GM23338 (cell line): ENCODE results near the gene RFFL. TPM values are rescaled to one million over a fixed set of nuclear protein-coding genes. Genes with fewer than 3 reads are reported as not detected.

Experiments used
- ATAC-seq: fragments of 200-7000 bp; cut with Tn5 transposase; 3 replicates; pipeline ENCODE4 v1.9.1; 2020
- DNase-seq: peaks from one replicate; pipeline ENCODE4 v3.0.0-alpha.2; 2015; ENCODE audit warnings: low spot score
- H2AFZ ChIP-seq: fragments of 200-600 bp; sonication (generic); 2 replicates; pipeline ENCODE4 v1.8.0; 2016; ENCODE audit warnings: antibody characterized with exemption, mild to moderate bottlenecking, moderate library complexity
- H3F3A ChIP-seq: fragments of 200-600 bp; sonication (generic); replicated peaks from 2 replicates; pipeline ENCODE4 v1.8.0; 2017; ENCODE audit warnings: antibody characterized with exemption, mixed run types, low read depth
- H3K27ac ChIP-seq: fragments of 200-600 bp; sonication (generic); 2 replicates; pipeline ENCODE4 v1.6.1; 2016; ENCODE audit warnings: low read depth
- H3K27me3 ChIP-seq: fragments of 200-600 bp; sonication (generic); 2 replicates; pipeline ENCODE4 v1.8.0; 2016; ENCODE audit warnings: mild to moderate bottlenecking, mixed run types, moderate library complexity; ENCODE audit not compliant: insufficient read depth
- H3K36me3 ChIP-seq: fragments of 200-600 bp; sonication (generic); 2 replicates; pipeline ENCODE4 v1.8.0; 2016; ENCODE audit warnings: mild to moderate bottlenecking; ENCODE audit not compliant: insufficient read depth
- H3K4me1 ChIP-seq: fragments of 200-600 bp; sonication (generic); 2 replicates; pipeline ENCODE4 v1.8.0; 2016; ENCODE audit warnings: mild to moderate bottlenecking, moderate library complexity; ENCODE audit not compliant: insufficient read depth
- H3K4me2 ChIP-seq: fragments of 200-600 bp; sonication (generic); 2 replicates; pipeline ENCODE4 v1.7.1; 2017; ENCODE audit warnings: mixed run types
- H3K4me3 ChIP-seq: fragments of 200-600 bp; sonication (generic); 2 replicates; pipeline ENCODE4 v1.6.1; 2016; ENCODE audit warnings: mixed run types
- H3K79me2 ChIP-seq: fragments of 200-600 bp; sonication (generic); replicated peaks from 2 replicates; pipeline ENCODE4 v1.8.0; 2017; ENCODE audit warnings: mild to moderate bottlenecking; ENCODE audit not compliant: insufficient read depth
- H3K9me2 ChIP-seq: fragments of 200-600 bp; sonication (generic); 2 replicates; pipeline ENCODE4 v1.8.0; 2017; ENCODE audit not compliant: insufficient read depth
- H4K20me1 ChIP-seq: fragments of 200-600 bp; sonication (generic); replicated peaks from 2 replicates; pipeline ENCODE4 v1.8.0; 2017; ENCODE audit warnings: mild to moderate bottlenecking; ENCODE audit not compliant: insufficient read depth
- H3K27ac Mint-ChIP-seq: 2 replicates; pipeline ENCODE4 v1.8.0; 2020; ENCODE audit warnings: inconsistent platforms, mild to moderate bottlenecking, moderate library complexity, mixed read lengths
- H3K27me3 Mint-ChIP-seq: 3 replicates; pipeline ENCODE4 v1.8.0; 2022; ENCODE audit warnings: low read depth, mild to moderate bottlenecking, moderate library complexity, mixed read lengths, inconsistent platforms; ENCODE audit not compliant: insufficient read depth, poor library complexity
- H3K36me3 Mint-ChIP-seq: 3 replicates; pipeline ENCODE4 v1.8.0; 2021; ENCODE audit warnings: low read depth, mild to moderate bottlenecking, inconsistent platforms, moderate library complexity, mixed read lengths
- H3K4me1 Mint-ChIP-seq: 3 replicates; pipeline ENCODE4 v1.8.0; 2020; ENCODE audit warnings: mild to moderate bottlenecking, inconsistent platforms, mixed read lengths
- H3K4me3 Mint-ChIP-seq: 3 replicates; pipeline ENCODE4 v1.8.0; 2021; ENCODE audit warnings: moderate library complexity, mild to moderate bottlenecking, inconsistent platforms, mixed read lengths
- H3K9me3 Mint-ChIP-seq: 3 replicates; pipeline ENCODE4 v1.8.0; 2020; ENCODE audit warnings: moderate library complexity, mild to moderate bottlenecking, inconsistent platforms, mixed read lengths
- CREB1 ChIP-seq: fragments of 250-450 bp; sonication (Bioruptor Pico); IDR thresholded peaks from 2 replicates; pipeline ENCODE4 v1.5.0; 2020; ENCODE audit warnings: low read depth, mild to moderate bottlenecking, moderate library complexity
- CTCF ChIP-seq, 2 experiments: fragments of 200-600 bp in 1 of 2; sonication (generic) in 1 of 2; conservative IDR thresholded peaks; 2 replicates each; pipeline versions ENCODE4 v1.5.1 to v1.6.1; 2016 to 2017; ENCODE audit warnings: antibody characterized with exemption in 2 of 2, low read depth in 2 of 2, mild to moderate bottlenecking in 2 of 2, moderate library complexity in 1 of 2
- EZH2 ChIP-seq: fragments of 200-600 bp; sonication (generic); IDR thresholded peaks from one replicate; pipeline ENCODE4 v1.8.0; 2017; ENCODE audit warnings: antibody characterized with exemption, mild to moderate bottlenecking, low read depth; ENCODE audit not compliant: unreplicated experiment
- EZH2phosphoT487 ChIP-seq: fragments of 200-600 bp; sonication (generic); IDR thresholded peaks from one replicate; pipeline ENCODE4 v1.8.1; 2018; ENCODE audit warnings: antibody characterized with exemption; ENCODE audit not compliant: unreplicated experiment
- JUNB ChIP-seq: IDR thresholded peaks from one replicate; pipeline ENCODE4 v1.6.1; 2016; ENCODE audit warnings: antibody characterized with exemption; ENCODE audit not compliant: unreplicated experiment
- NANOG ChIP-seq: IDR thresholded peaks from 2 replicates; pipeline ENCODE4 v1.6.1; 2016; ENCODE audit warnings: antibody characterized with exemption, borderline replicate concordance
- POLR2AphosphoS5 ChIP-seq: IDR thresholded peaks from 2 replicates; pipeline ENCODE4 v1.6.1; 2016; ENCODE audit warnings: antibody characterized with exemption, low read depth
- STAT1 ChIP-seq: IDR thresholded peaks from one replicate; pipeline ENCODE4 v1.6.1; 2016; ENCODE audit warnings: antibody characterized with exemption; ENCODE audit not compliant: unreplicated experiment
- ZNF114 ChIP-seq: fragments of 250-450 bp; sonication (Bioruptor Pico); IDR thresholded peaks from 2 replicates; pipeline ENCODE4 v1.5.0; 2020; ENCODE audit warnings: mild to moderate bottlenecking, moderate library complexity
- ZNF331 ChIP-seq: fragments of 250-450 bp; sonication (Bioruptor Pico); IDR thresholded peaks from 2 replicates; pipeline ENCODE4 v1.5.0; 2020; ENCODE audit warnings: low read depth, mild to moderate bottlenecking, moderate library complexity
- polyA plus RNA-seq: library from polyadenylated mRNA; unstranded; fragments of >200 nt; fragmentation: Nextera tagmentation; extraction: Ambion mirVana; gene quantifications from 2 replicates; pipeline ENCODE4 v1.2.1, GENCODE V29; 2016
- total RNA-seq: library from RNA; depleted of rRNA; stranded (reverse); fragments of >200 nt; shearing (Covaris generic); gene quantifications from 2 replicates; pipeline ENCODE4 v1.2.3, GENCODE V29; 2014
- TF ChIP-seq, protein P1 (sequence below): IDR thresholded peaks from one replicate; pipeline ENCODE4 v1.6.1; 2018; ENCODE audit warnings: antibody characterized with exemption; ENCODE audit not compliant: unreplicated experiment
- TF ChIP-seq, protein P2 (sequence below): IDR thresholded peaks from 2 replicates; pipeline ENCODE4 v1.6.1; 2016; ENCODE audit warnings: antibody characterized with exemption
- TF ChIP-seq, protein P3 (sequence below): fragments of 250-450 bp; sonication (Bioruptor Pico); IDR thresholded peaks from 2 replicates; pipeline ENCODE4 v1.5.0; 2020; ENCODE audit warnings: mild to moderate bottlenecking, moderate library complexity

Gene RFFL
- total and polyA plus RNA-seq, 2 experiments from 2014 or later: 4.1 to 22.2 TPM

DNA sequence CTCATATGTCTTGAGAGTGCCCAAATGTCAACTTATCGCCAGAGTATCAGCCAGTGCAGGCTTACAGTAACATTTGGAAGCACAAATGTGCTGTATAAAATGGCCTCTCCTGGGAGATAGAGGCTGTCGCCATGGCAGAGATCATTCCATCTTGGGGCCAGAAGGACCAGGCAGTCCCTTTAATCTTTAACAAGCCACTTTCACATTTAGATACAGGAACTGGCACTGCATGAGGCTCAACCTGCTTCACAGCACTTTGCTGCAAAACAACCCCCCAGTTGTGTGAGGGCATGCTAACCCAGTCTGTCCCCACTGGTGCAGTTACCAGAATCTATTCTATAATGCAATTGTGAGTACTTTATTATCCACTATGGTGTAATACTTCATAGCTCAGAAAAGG, 4.7 kb upstream of the RFFL start:
- H3K27me3 Mint-ChIP-seq: peaks cover 8% of the 10 kb centered on the region
- H3K9me2 ChIP-seq: no peaks in the 10 kb centered on the region
- H3K27me3 ChIP-seq: no peaks in the 10 kb centered on the region
- no peaks in the 10 kb centered on the region for H3F3A ChIP-seq
- H3K36me3 Mint-ChIP-seq: no peaks in the 10 kb centered on the region
- peaks cover 42% of the 10 kb centered on the region for H3K4me1 Mint-ChIP-seq
- ATAC-seq (no peak), DNase-seq (no peak)
- H3K4me1 ChIP-seq: peaks cover 21% of the 10 kb centered on the region
- H3K9me3 Mint-ChIP-seq: no peaks in the 10 kb centered on the region
- no peak overlapping the region for H3K27ac Mint-ChIP-seq
- H3K27ac ChIP-seq: no peak overlapping the region
- H4K20me1 ChIP-seq: peaks cover 3% of the 10 kb centered on the region; the same call in 1 of the 2 replicates
- no peak overlapping the region for H3K4me3 Mint-ChIP-seq
- no peak overlapping the region for H3K4me3 ChIP-seq
- no peaks in the 10 kb centered on the region for H3K36me3 ChIP-seq
- TF ChIP-seq STAT1 (no peak), ZNF114 (CRISPR knock-in tag) (no peak), EZH2 (no peak), POLR2AphosphoS5 (no peak), ZNF331 (CRISPR knock-in tag) (no peak), EZH2phosphoT487 (no peak), NANOG (no peak), CREB1 (CRISPR knock-in tag) (no peak), CTCF (conservative IDR thresholded peaks at IDR 0.05; ENCODE audit: low read depth in 2 of 2) (no peak), JUNB (no peak)
- TF ChIP-seq, protein P1, sequence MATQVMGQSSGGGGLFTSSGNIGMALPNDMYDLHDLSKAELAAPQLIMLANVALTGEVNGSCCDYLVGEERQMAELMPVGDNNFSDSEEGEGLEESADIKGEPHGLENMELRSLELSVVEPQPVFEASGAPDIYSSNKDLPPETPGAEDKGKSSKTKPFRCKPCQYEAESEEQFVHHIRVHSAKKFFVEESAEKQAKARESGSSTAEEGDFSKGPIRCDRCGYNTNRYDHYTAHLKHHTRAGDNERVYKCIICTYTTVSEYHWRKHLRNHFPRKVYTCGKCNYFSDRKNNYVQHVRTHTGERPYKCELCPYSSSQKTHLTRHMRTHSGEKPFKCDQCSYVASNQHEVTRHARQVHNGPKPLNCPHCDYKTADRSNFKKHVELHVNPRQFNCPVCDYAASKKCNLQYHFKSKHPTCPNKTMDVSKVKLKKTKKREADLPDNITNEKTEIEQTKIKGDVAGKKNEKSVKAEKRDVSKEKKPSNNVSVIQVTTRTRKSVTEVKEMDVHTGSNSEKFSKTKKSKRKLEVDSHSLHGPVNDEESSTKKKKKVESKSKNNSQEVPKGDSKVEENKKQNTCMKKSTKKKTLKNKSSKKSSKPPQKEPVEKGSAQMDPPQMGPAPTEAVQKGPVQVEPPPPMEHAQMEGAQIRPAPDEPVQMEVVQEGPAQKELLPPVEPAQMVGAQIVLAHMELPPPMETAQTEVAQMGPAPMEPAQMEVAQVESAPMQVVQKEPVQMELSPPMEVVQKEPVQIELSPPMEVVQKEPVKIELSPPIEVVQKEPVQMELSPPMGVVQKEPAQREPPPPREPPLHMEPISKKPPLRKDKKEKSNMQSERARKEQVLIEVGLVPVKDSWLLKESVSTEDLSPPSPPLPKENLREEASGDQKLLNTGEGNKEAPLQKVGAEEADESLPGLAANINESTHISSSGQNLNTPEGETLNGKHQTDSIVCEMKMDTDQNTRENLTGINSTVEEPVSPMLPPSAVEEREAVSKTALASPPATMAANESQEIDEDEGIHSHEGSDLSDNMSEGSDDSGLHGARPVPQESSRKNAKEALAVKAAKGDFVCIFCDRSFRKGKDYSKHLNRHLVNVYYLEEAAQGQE: no peak
- TF ChIP-seq, protein P2, sequence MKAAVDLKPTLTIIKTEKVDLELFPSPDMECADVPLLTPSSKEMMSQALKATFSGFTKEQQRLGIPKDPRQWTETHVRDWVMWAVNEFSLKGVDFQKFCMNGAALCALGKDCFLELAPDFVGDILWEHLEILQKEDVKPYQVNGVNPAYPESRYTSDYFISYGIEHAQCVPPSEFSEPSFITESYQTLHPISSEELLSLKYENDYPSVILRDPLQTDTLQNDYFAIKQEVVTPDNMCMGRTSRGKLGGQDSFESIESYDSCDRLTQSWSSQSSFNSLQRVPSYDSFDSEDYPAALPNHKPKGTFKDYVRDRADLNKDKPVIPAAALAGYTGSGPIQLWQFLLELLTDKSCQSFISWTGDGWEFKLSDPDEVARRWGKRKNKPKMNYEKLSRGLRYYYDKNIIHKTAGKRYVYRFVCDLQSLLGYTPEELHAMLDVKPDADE: no peak
- TF ChIP-seq, protein P3, sequence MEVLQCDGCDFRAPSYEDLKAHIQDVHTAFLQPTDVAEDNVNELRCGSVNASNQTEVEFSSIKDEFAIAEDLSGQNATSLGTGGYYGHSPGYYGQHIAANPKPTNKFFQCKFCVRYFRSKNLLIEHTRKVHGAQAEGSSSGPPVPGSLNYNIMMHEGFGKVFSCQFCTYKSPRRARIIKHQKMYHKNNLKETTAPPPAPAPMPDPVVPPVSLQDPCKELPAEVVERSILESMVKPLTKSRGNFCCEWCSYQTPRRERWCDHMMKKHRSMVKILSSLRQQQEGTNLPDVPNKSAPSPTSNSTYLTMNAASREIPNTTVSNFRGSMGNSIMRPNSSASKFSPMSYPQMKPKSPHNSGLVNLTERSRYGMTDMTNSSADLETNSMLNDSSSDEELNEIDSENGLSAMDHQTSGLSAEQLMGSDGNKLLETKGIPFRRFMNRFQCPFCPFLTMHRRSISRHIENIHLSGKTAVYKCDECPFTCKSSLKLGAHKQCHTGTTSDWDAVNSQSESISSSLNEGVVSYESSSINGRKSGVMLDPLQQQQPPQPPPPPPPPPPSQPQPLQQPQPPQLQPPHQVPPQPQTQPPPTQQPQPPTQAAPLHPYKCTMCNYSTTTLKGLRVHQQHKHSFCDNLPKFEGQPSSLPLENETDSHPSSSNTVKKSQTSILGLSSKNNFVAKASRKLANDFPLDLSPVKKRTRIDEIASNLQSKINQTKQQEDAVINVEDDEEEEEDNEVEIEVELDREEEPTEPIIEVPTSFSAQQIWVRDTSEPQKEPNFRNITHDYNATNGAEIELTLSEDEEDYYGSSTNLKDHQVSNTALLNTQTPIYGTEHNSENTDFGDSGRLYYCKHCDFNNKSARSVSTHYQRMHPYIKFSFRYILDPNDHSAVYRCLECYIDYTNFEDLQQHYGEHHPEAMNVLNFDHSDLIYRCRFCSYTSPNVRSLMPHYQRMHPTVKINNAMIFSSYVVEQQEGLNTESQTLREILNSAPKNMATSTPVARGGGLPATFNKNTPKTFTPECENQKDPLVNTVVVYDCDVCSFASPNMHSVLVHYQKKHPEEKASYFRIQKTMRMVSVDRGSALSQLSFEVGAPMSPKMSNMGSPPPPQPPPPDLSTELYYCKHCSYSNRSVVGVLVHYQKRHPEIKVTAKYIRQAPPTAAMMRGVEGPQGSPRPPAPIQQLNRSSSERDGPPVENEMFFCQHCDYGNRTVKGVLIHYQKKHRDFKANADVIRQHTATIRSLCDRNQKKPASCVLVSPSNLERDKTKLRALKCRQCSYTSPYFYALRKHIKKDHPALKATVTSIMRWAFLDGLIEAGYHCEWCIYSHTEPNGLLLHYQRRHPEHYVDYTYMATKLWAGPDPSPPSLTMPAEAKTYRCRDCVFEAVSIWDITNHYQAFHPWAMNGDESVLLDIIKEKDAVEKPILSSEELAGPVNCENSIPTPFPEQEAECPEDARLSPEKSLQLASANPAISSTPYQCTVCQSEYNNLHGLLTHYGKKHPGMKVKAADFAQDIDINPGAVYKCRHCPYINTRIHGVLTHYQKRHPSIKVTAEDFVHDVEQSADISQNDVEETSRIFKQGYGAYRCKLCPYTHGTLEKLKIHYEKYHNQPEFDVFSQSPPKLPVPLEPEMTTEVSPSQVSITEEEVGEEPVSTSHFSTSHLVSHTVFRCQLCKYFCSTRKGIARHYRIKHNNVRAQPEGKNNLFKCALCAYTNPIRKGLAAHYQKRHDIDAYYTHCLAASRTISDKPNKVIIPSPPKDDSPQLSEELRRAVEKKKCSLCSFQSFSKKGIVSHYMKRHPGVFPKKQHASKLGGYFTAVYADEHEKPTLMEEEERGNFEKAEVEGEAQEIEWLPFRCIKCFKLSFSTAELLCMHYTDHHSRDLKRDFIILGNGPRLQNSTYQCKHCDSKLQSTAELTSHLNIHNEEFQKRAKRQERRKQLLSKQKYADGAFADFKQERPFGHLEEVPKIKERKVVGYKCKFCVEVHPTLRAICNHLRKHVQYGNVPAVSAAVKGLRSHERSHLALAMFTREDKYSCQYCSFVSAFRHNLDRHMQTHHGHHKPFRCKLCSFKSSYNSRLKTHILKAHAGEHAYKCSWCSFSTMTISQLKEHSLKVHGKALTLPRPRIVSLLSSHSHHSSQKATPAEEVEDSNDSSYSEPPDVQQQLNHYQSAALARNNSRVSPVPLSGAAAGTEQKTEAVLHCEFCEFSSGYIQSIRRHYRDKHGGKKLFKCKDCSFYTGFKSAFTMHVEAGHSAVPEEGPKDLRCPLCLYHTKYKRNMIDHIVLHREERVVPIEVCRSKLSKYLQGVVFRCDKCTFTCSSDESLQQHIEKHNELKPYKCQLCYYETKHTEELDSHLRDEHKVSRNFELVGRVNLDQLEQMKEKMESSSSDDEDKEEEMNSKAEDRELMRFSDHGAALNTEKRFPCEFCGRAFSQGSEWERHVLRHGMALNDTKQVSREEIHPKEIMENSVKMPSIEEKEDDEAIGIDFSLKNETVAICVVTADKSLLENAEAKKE: no peak
- no peak overlapping the region for H2AFZ ChIP-seq
- no peak overlapping the region for H3K4me2 ChIP-seq
- H3K79me2 ChIP-seq: peaks cover 5% of the 10 kb centered on the region; the same call in 1 of the 2 replicates
